K562 (cell line): ENCODE data around the gene LYPD6B. TPM values are rescaled to one million over a fixed set of nuclear protein-coding genes. Genes with fewer than 3 reads are reported as not detected.

Experiments used
- CREB3 ChIP-seq: fragments of 450-650 bp; conservative IDR thresholded peaks from 2 replicates; pipeline ENCODE4 v1.6.1; 2016; ENCODE audit warnings: missing genetic modification characterization, low read depth, mild to moderate bottlenecking, missing compliant biosample characterization, moderate library complexity
- RBM22 ChIP-seq: fragments of 200-400 bp; formaldehyde crosslinking; IDR thresholded peaks from 2 replicates; pipeline ENCODE4 v1.6.1; 2018; ENCODE audit warnings: low read length, low read depth; ENCODE audit not compliant: poor library complexity, severe bottlenecking
- RFX1 ChIP-seq: fragments of 450-650 bp; IDR thresholded peaks from 2 replicates; pipeline ENCODE4 v1.6.1; 2016; ENCODE audit warnings: mild to moderate bottlenecking, moderate library complexity
- SMAD1 ChIP-seq: fragments of 150-350 bp; IDR thresholded peaks from 2 replicates; pipeline ENCODE4 v1.6.1; 2014; ENCODE audit warnings: low read length, low read depth; ENCODE audit not compliant: partially characterized antibody
- ZBTB40 ChIP-seq, 2 experiments: fragments of 450-650 bp in 1 of 2; sonication (generic) in 1 of 2; formaldehyde crosslinking in 1 of 2; IDR thresholded peaks; 2 replicates each; pipeline versions ENCODE4 v1.7.1 to v1.9.0; 2016 to 2022; ENCODE audit warnings: inconsistent platforms in 1 of 2, mild to moderate bottlenecking in 1 of 2, missing genetic modification reagents in 1 of 2
- ZMIZ1 ChIP-seq, 2 experiments: fragments of 150-350 bp in 1 of 2; IDR thresholded peaks; 2 replicates each; pipeline ENCODE4 v1.6.1; 2012 to 2016; ENCODE audit warnings: low read depth in 2 of 2, low read length in 2 of 2, mild to moderate bottlenecking in 1 of 2, moderate library complexity in 1 of 2
- ZNF217 ChIP-seq: sonication (generic); formaldehyde crosslinking; IDR thresholded peaks from 2 replicates; pipeline ENCODE4 v1.8.0; 2022; ENCODE audit warnings: mild to moderate bottlenecking, missing genetic modification reagents
- ZNF224 ChIP-seq: sonication (generic); formaldehyde crosslinking; IDR thresholded peaks from 2 replicates; pipeline ENCODE4 v1.8.0; 2022; ENCODE audit warnings: mild to moderate bottlenecking, missing genetic modification reagents
- ZNF75A ChIP-seq: fragments of 450-650 bp; formaldehyde crosslinking; IDR thresholded peaks from 2 replicates; pipeline ENCODE4 v1.4.0; 2020; ENCODE audit warnings: mild to moderate bottlenecking
- polyA plus RNA-seq, 8 experiments: library from polyadenylated mRNA; depleted of rRNA in 4 of 8; stranded (reverse) in 5 of 8; unstranded in 3 of 8; fragments of >200 nt; fragmentation: Nextera tagmentation in 2 of 8; fragmentation: Illumina TruSeq in 1 of 8; extraction: Ambion mirVana in 2 of 8; extraction: Trizol in 1 of 8; gene quantifications; 2 replicates each; pipeline versions ENCODE4 v1.2.1 to v1.2.3, GENCODE V29; 2011 to 2014; ENCODE audit warnings: inconsistent platforms in 1 of 8, missing spikeins in 1 of 8
- total RNA-seq, 7 experiments: library from RNA; depleted of rRNA in 6 of 7; stranded (reverse); fragments of >200 nt in 6 of 7; fragmentation: Illumina TruSeq in 2 of 7; extraction: Trizol in 2 of 7; gene quantifications; 2 replicates each; pipeline versions ENCODE4 v1.2.1 to v1.2.3, GENCODE V29; 2011 to 2021; ENCODE audit warnings: low replicate concordance in 1 of 7

LYPD6B gene
- total and polyA plus RNA-seq, 9 of the 15 experiments (the other 6 are each of a cell fraction or from before 2014, with no cell fraction given): not detected

- TF ChIP-seq ZBTB40 (IDR thresholded peaks at IDR 0.05) (no peak), ZBTB40 (CRISPR knock-in tag; IDR thresholded peaks at IDR 0.05) (no peak), ZNF75A (no peak), ZNF217 (CRISPR knock-in tag) (no peak), SMAD1 (no peak), CREB3 (tag) (no peak), ZMIZ1 (IDR thresholded peaks at IDR 0.05; ENCODE audit: low read depth in 2 of 2, low read length in 2 of 2) (no peak), RBM22 (no peak), ZNF224 (CRISPR knock-in tag) (no peak), RFX1 (no peak)
Measured at GRCh38 chr2:149015926-149016563, 22.5 kb upstream of the LYPD6B start (continued).
